SK-N-MC (cell line): Measurements from ENCODE around the gene RSU1.

Experiments
- EZH2 ChIP-seq: fragments of 200-600 bp; sonication (generic); IDR thresholded peaks from one replicate; pipeline ENCODE4 v1.6.1; 2017; ENCODE audit warnings: antibody characterized with exemption
- POLR2AphosphoS5 ChIP-seq: IDR thresholded peaks from 2 replicates; pipeline ENCODE4 v1.6.1; 2012; ENCODE audit warnings: mild to moderate bottlenecking, low read depth, low read length, borderline replicate concordance

DNA sequence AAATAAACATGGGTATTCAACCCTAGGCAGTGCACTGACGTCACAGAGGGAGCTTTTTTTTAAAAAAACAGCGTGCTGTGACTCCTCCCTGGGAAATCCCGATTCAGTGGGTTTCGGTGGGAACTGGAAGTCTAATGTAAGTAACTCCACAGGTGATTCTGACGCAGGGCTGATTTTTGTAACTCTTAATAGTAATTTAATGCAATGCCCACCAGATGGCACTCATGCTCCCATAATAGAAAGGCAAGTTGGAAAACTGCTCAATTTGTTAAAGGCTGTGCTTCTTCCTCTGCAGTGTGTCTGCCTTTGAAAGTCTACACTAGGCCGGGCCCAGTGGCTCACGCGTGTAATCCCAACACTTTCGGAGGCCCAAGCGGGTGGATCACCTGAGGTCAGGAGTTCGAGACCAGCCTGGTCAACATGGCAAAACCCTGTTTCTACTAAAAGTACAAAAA lies 10.9 kb upstream of the RSU1 start:
- no peak for TF ChIP-seq EZH2
- no peak for TF ChIP-seq POLR2AphosphoS5
